SK-N-SH treated with all-trans-retinoic acid at 6 μM for 48 hours (cell line): Measurements from ENCODE around the gene RAB23.

Source experiments
- ARNTL ChIP-seq: fragments of 450-650 bp; formaldehyde crosslinking; IDR thresholded peaks from 2 replicates; pipeline ENCODE4 v1.5.0; 2020; ENCODE audit warnings: low read depth, mild to moderate bottlenecking, moderate library complexity, borderline replicate concordance
- BACH2 ChIP-seq: fragments of 250-450 bp; sonication (Bioruptor Pico); IDR thresholded peaks from 2 replicates; pipeline ENCODE4 v1.9.0; 2021; ENCODE audit warnings: mild to moderate bottlenecking, borderline replicate concordance
- OSR1 ChIP-seq: fragments of 250-450 bp; sonication (Bioruptor Pico); IDR thresholded peaks from 2 replicates; pipeline ENCODE4 v1.8.0; 2022; ENCODE audit warnings: moderate library complexity, mild to moderate bottlenecking, inconsistent platforms
- RARB ChIP-seq: fragments of 250-450 bp; sonication (Bioruptor Pico); IDR thresholded peaks from 2 replicates; pipeline ENCODE4 v1.8.0; 2021; ENCODE audit warnings: mild to moderate bottlenecking, moderate library complexity
- TCF4 ChIP-seq: fragments of 250-450 bp; sonication (Bioruptor Pico); IDR thresholded peaks from 2 replicates; pipeline ENCODE4 v1.8.0; 2021; ENCODE audit warnings: mild to moderate bottlenecking, moderate library complexity, borderline replicate concordance
- TOX ChIP-seq: fragments of 250-450 bp; sonication (Bioruptor Pico); IDR thresholded peaks from 2 replicates; pipeline ENCODE4 v1.8.0; 2021; ENCODE audit warnings: mild to moderate bottlenecking, moderate library complexity, borderline replicate concordance
- ZFP3 ChIP-seq: fragments of 250-450 bp; sonication (Bioruptor Pico); IDR thresholded peaks from 2 replicates; pipeline ENCODE4 v1.5.0; 2020; ENCODE audit warnings: mild to moderate bottlenecking, moderate library complexity
- ZNF70 ChIP-seq: fragments of 450-650 bp; formaldehyde crosslinking; IDR thresholded peaks from 2 replicates; pipeline ENCODE4 v1.5.0; 2020; ENCODE audit warnings: mild to moderate bottlenecking, moderate library complexity
- TF ChIP-seq, protein P1 (sequence below): fragments of 250-450 bp; sonication (Bioruptor Pico); IDR thresholded peaks from 2 replicates; pipeline ENCODE4 v1.8.0; 2020; ENCODE audit warnings: mild to moderate bottlenecking, moderate library complexity, borderline replicate concordance
- TF ChIP-seq, protein P2 (sequence below): fragments of 250-450 bp; sonication (Bioruptor Pico); IDR thresholded peaks from 2 replicates; pipeline ENCODE4 v1.5.1; 2020; ENCODE audit warnings: low read depth, mild to moderate bottlenecking, moderate library complexity

DNA sequence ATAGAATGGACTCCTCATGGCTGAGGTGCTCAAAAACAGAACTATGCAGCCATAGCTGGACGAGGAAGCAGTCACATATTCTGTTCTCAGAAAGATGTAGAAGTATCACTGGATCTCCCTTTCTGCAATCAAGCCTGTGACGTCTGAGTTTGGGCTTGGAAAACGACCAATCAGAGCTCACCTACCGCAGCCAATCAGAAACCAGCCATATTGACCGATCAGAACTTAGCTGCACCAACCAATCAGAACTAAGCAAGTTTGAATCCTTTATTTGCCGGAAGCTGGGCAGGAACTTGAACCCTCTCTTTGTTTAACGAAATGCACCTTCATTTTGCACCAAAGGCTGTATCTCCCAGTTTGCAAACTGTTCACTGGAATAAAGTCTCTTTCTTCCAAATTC is 21.8 kb upstream of the RAB23 start:
- TF ChIP-seq, protein P1, sequence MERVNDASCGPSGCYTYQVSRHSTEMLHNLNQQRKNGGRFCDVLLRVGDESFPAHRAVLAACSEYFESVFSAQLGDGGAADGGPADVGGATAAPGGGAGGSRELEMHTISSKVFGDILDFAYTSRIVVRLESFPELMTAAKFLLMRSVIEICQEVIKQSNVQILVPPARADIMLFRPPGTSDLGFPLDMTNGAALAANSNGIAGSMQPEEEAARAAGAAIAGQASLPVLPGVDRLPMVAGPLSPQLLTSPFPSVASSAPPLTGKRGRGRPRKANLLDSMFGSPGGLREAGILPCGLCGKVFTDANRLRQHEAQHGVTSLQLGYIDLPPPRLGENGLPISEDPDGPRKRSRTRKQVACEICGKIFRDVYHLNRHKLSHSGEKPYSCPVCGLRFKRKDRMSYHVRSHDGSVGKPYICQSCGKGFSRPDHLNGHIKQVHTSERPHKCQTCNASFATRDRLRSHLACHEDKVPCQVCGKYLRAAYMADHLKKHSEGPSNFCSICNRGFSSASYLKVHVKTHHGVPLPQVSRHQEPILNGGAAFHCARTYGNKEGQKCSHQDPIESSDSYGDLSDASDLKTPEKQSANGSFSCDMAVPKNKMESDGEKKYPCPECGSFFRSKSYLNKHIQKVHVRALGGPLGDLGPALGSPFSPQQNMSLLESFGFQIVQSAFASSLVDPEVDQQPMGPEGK (CRISPR knock-in tag), result no peak
- TF ChIP-seq BACH2 (CRISPR knock-in tag), result no peak
- TF ChIP-seq, protein P2, sequence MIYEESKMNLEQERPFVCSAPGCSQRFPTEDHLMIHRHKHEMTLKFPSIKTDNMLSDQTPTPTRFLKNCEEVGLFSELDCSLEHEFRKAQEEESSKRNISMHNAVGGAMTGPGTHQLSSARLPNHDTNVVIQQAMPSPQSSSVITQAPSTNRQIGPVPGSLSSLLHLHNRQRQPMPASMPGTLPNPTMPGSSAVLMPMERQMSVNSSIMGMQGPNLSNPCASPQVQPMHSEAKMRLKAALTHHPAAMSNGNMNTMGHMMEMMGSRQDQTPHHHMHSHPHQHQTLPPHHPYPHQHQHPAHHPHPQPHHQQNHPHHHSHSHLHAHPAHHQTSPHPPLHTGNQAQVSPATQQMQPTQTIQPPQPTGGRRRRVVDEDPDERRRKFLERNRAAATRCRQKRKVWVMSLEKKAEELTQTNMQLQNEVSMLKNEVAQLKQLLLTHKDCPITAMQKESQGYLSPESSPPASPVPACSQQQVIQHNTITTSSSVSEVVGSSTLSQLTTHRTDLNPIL, result no peak
- TF ChIP-seq ZFP3, result no peak
- TF ChIP-seq ZNF70 (CRISPR knock-in tag), result no peak
- no peak for TF ChIP-seq TCF4
- no peak for TF ChIP-seq TOX
- TF ChIP-seq OSR1 (CRISPR knock-in tag), result no peak
- TF ChIP-seq ARNTL, result no peak
- TF ChIP-seq RARB, result no peak
